GM12892 (cell line): ENCODE results near the gene SSUH2.

Source experiments
- POLR2A ChIP-seq: IDR thresholded peaks from 2 replicates; pipeline ENCODE4 v1.6.1; 2011; ENCODE audit warnings: low read depth, low read length, control low read depth
- POLR2AphosphoS5 ChIP-seq: IDR thresholded peaks from 2 replicates; pipeline ENCODE4 v1.6.1; 2011; ENCODE audit warnings: low read depth, low read length, control low read depth

GRCh38 chr3:8604006-8604405 lies 40.6 kb downstream of the SSUH2 start:
- TF ChIP-seq POLR2A (no peak), POLR2AphosphoS5 (no peak)
